Measurements from ENCODE around the gene PRR19.

GRCh38 chr19:42355896-42356295 is 54.0 kb downstream of the PRR19 start:
- TF ChIP-seq, protein P1, sequence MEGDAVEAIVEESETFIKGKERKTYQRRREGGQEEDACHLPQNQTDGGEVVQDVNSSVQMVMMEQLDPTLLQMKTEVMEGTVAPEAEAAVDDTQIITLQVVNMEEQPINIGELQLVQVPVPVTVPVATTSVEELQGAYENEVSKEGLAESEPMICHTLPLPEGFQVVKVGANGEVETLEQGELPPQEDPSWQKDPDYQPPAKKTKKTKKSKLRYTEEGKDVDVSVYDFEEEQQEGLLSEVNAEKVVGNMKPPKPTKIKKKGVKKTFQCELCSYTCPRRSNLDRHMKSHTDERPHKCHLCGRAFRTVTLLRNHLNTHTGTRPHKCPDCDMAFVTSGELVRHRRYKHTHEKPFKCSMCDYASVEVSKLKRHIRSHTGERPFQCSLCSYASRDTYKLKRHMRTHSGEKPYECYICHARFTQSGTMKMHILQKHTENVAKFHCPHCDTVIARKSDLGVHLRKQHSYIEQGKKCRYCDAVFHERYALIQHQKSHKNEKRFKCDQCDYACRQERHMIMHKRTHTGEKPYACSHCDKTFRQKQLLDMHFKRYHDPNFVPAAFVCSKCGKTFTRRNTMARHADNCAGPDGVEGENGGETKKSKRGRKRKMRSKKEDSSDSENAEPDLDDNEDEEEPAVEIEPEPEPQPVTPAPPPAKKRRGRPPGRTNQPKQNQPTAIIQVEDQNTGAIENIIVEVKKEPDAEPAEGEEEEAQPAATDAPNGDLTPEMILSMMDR (conservative IDR thresholded peaks at IDR 0.05; ENCODE audit: low read length): no peak
- no peak for TF ChIP-seq EZH2phosphoT487 (IDR thresholded peaks at IDR 0.05; ENCODE audit: borderline replicate concordance)
